GM12874 (cell line): ENCODE measurements around the gene RPP30.

Source experiments
- CTCF ChIP-seq: IDR thresholded peaks from 2 replicates; pipeline ENCODE4 v1.5.1; 2011; ENCODE audit warnings: low read depth, mild to moderate bottlenecking, control low read depth, low read length, moderate library complexity; ENCODE audit not compliant: insufficient read depth

RPP30 gene

GRCh38 chr10:90917968-90918318, 46.2 kb downstream of the RPP30 start:
- no peak for TF ChIP-seq CTCF

- TF ChIP-seq CTCF, result no peak
Observed at GRCh38 chr10:90919683-90920574, 48.2 kb downstream of the RPP30 start.

- TF ChIP-seq CTCF, result no peak
Observed at GRCh38 chr10:90920986-90921666, 49.4 kb downstream of the RPP30 start, which contains the start of gene ANKRD1. Gene ANKRD1 (minus strand): TSS chr10:90921087. CDS start chr10:90921027, 60 bp downstream.

GRCh38 chr10:90921906-90922305, 50.1 kb downstream of the RPP30 start:
- no peak for TF ChIP-seq CTCF

GRCh38 chr10:90923111-90923731, 51.4 kb downstream of the RPP30 start:
- TF ChIP-seq CTCF, result no peak

- TF ChIP-seq CTCF, result no peak
Observed at GRCh38 chr10:90924552-90924951, 52.8 kb downstream of the RPP30 start.

- no peak for TF ChIP-seq CTCF
Observed at GRCh38 chr10:90925079-90926029, 53.6 kb downstream of the RPP30 start.
